Measurements from ENCODE around the gene TSHZ3. TPM values are rescaled to one million over a fixed set of nuclear protein-coding genes. Genes with fewer than 3 reads are reported as not detected.
A peak's percentile ranks its signal among the peaks of the same experiment; 100 is the strongest.

Gene TSHZ3
- total RNA-seq, 1 donor from 2014 or later: 6.1 TPM

- H3K79me2 ChIP-seq (ENCODE audit: insufficient read depth, low read length): peaks cover 87% of the 10 kb centered on the region
- peaks cover 78% of the 10 kb centered on the region for H4K20me1 ChIP-seq (ENCODE audit: insufficient read depth, low read length)
- no peak overlapping the region for H3K4me3 ChIP-seq (ENCODE audit: insufficient read depth, low read depth, low read length)
- DNase-seq (ENCODE audit: low read depth) (peak; percentile 85), FAIRE-seq (peak; percentile 68)
- TF ChIP-seq, protein P1, sequence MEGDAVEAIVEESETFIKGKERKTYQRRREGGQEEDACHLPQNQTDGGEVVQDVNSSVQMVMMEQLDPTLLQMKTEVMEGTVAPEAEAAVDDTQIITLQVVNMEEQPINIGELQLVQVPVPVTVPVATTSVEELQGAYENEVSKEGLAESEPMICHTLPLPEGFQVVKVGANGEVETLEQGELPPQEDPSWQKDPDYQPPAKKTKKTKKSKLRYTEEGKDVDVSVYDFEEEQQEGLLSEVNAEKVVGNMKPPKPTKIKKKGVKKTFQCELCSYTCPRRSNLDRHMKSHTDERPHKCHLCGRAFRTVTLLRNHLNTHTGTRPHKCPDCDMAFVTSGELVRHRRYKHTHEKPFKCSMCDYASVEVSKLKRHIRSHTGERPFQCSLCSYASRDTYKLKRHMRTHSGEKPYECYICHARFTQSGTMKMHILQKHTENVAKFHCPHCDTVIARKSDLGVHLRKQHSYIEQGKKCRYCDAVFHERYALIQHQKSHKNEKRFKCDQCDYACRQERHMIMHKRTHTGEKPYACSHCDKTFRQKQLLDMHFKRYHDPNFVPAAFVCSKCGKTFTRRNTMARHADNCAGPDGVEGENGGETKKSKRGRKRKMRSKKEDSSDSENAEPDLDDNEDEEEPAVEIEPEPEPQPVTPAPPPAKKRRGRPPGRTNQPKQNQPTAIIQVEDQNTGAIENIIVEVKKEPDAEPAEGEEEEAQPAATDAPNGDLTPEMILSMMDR (IDR thresholded peaks at IDR 0.05; ENCODE audit: insufficient read depth, low read depth, low read length): no peak
- TF ChIP-seq EZH2 (IDR thresholded peaks at IDR 0.05; ENCODE audit: insufficient read depth, low read length): no peak
- H2AFZ ChIP-seq (ENCODE audit: low read depth, low read length): no peak overlapping the region
- no peak overlapping the region for H3K27ac Mint-ChIP-seq (ENCODE audit: unreplicated experiment)
- no peak overlapping the region for H3K9ac ChIP-seq (ENCODE audit: low read length)
- peak overlapping the region; percentile 68 for H3K4me2 ChIP-seq (ENCODE audit: low read length)
- H3K9me3 ChIP-seq (ENCODE audit: insufficient read depth, low read depth, low read length): no peaks in the 10 kb centered on the region
- no peak overlapping the region for H3K4me3 Mint-ChIP-seq (ENCODE audit: unreplicated experiment)
- H3K4me1 Mint-ChIP-seq (ENCODE audit: low read depth, unreplicated experiment): peaks cover 39% of the 10 kb centered on the region
- H3K27me3 ChIP-seq (ENCODE audit: insufficient read depth, low read length): no peaks in the 10 kb centered on the region
- peaks cover 6% of the 10 kb centered on the region for H3K36me3 Mint-ChIP-seq (ENCODE audit: low read depth, unreplicated experiment)
- no peaks in the 10 kb centered on the region for H3K27me3 Mint-ChIP-seq (ENCODE audit: low read depth, unreplicated experiment)
- H3K9me3 Mint-ChIP-seq (ENCODE audit: unreplicated experiment): no peaks in the 10 kb centered on the region
- H3K4me1 ChIP-seq (ENCODE audit: insufficient read depth, low read length): peaks cover 31% of the 10 kb centered on the region
- peaks cover 4% of the 10 kb centered on the region for H3K36me3 ChIP-seq (ENCODE audit: insufficient read depth, low read length)
- peak overlapping the region; percentile 27 for H3K27ac ChIP-seq (ENCODE audit: low read depth, low read length)
Measured at GRCh38 chr19:31334101-31334848, 15.0 kb downstream of the TSHZ3 start.

DNA sequence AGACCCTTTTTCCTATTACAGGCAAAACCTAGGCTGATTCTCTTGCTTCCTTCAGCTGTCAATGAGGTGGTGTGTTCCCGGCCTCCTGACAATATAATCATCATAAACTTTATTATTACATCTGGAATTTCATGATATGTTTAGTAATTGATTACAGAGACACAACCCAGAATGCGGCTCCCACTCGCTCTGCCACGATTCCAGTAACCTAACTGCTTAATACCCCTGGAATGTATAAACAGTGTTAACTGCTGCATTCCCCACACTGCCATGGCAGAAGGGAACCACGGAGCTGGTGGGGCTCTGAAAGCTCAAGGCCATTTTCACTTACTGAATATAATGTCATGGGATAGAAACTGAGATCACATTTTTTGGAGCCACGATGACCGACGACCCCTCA is 17.1 kb downstream of the TSHZ3 start:
- peaks cover 29% of the 10 kb centered on the region for H3K4me1 Mint-ChIP-seq (ENCODE audit: low read depth, unreplicated experiment)
- H3K4me2 ChIP-seq (ENCODE audit: low read length): no peak overlapping the region
- peaks cover 76% of the 10 kb centered on the region for H4K20me1 ChIP-seq (ENCODE audit: insufficient read depth, low read length)
- H3K27me3 ChIP-seq (ENCODE audit: insufficient read depth, low read length): no peaks in the 10 kb centered on the region
- DNase-seq (ENCODE audit: low read depth) (peak; percentile 69), FAIRE-seq (no peak)
- H3K4me3 Mint-ChIP-seq (ENCODE audit: unreplicated experiment): no peak overlapping the region
- peaks cover 93% of the 10 kb centered on the region for H3K79me2 ChIP-seq (ENCODE audit: insufficient read depth, low read length)
- H3K36me3 ChIP-seq (ENCODE audit: insufficient read depth, low read length): peaks cover under 1% of the 10 kb centered on the region
- H3K27ac ChIP-seq (ENCODE audit: low read depth, low read length): no peak overlapping the region
- no peaks in the 10 kb centered on the region for H3K9me3 Mint-ChIP-seq (ENCODE audit: unreplicated experiment)
- H2AFZ ChIP-seq (ENCODE audit: low read depth, low read length): no peak overlapping the region
- TF ChIP-seq EZH2 (IDR thresholded peaks at IDR 0.05; ENCODE audit: insufficient read depth, low read length): no peak
- TF ChIP-seq, protein P1 (IDR thresholded peaks at IDR 0.05; ENCODE audit: insufficient read depth, low read depth, low read length): no peak
- no peaks in the 10 kb centered on the region for H3K9me3 ChIP-seq (ENCODE audit: insufficient read depth, low read depth, low read length)
- peaks cover 31% of the 10 kb centered on the region for H3K4me1 ChIP-seq (ENCODE audit: insufficient read depth, low read length)
- H3K4me3 ChIP-seq (ENCODE audit: insufficient read depth, low read depth, low read length): no peak overlapping the region
- H3K27me3 Mint-ChIP-seq (ENCODE audit: low read depth, unreplicated experiment): no peaks in the 10 kb centered on the region
- H3K36me3 Mint-ChIP-seq (ENCODE audit: low read depth, unreplicated experiment): peaks cover 6% of the 10 kb centered on the region
- no peak overlapping the region for H3K9ac ChIP-seq (ENCODE audit: low read length)
- H3K27ac Mint-ChIP-seq (ENCODE audit: unreplicated experiment): no peak overlapping the region

DNA sequence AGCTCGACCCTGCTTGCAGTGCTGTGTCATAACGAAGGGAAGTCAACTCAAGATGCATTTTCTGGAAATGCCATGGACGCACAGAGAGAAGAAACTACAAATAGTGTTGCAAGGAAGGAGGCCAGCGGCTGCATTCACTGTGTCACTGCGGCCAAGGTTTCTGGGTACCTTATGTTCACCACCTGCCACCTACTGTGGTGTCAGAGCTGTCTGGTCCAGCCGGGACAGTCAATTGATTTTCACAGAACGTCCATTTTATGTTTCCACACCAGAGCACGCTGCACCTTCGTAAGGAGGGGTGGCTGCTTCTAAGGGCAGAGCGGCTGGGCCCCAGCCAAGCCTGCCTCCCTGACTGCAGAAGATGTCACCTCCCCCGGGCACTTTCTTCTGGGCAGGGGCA is 17.7 kb downstream of the TSHZ3 start:
- DNase-seq (ENCODE audit: low read depth) (no peak), FAIRE-seq (no peak)
- no peaks in the 10 kb centered on the region for H3K27me3 ChIP-seq (ENCODE audit: insufficient read depth, low read length)
- Mint-ChIP-seq H3K27me3 (ENCODE audit: low read depth, unreplicated experiment) (no peaks in the 10 kb centered on the region), H3K36me3 (ENCODE audit: low read depth, unreplicated experiment) (peaks cover 6% of the 10 kb centered on the region), H3K9me3 (ENCODE audit: unreplicated experiment) (no peaks in the 10 kb centered on the region), H3K4me3 (ENCODE audit: unreplicated experiment) (no peak overlapping the region), H3K27ac (ENCODE audit: unreplicated experiment) (peak overlapping the region; percentile 11), H3K4me1 (ENCODE audit: low read depth, unreplicated experiment) (peaks cover 29% of the 10 kb centered on the region)
- H2AFZ ChIP-seq (ENCODE audit: low read depth, low read length): no peak overlapping the region
- H4K20me1 ChIP-seq (ENCODE audit: insufficient read depth, low read length): peaks cover 80% of the 10 kb centered on the region
- no peaks in the 10 kb centered on the region for H3K9me3 ChIP-seq (ENCODE audit: insufficient read depth, low read depth, low read length)
- H3K36me3 ChIP-seq (ENCODE audit: insufficient read depth, low read length): no peaks in the 10 kb centered on the region
- no peak overlapping the region for H3K27ac ChIP-seq (ENCODE audit: low read depth, low read length)
- H3K4me3 ChIP-seq (ENCODE audit: insufficient read depth, low read depth, low read length): no peak overlapping the region
- H3K4me2 ChIP-seq (ENCODE audit: low read length): no peak overlapping the region
- H3K79me2 ChIP-seq (ENCODE audit: insufficient read depth, low read length): peaks cover 97% of the 10 kb centered on the region
- no peak for TF ChIP-seq EZH2 (IDR thresholded peaks at IDR 0.05; ENCODE audit: insufficient read depth, low read length)
- TF ChIP-seq, protein P1 (IDR thresholded peaks at IDR 0.05; ENCODE audit: insufficient read depth, low read depth, low read length): no peak
- peaks cover 31% of the 10 kb centered on the region for H3K4me1 ChIP-seq (ENCODE audit: insufficient read depth, low read length)
- H3K9ac ChIP-seq (ENCODE audit: low read length): no peak overlapping the region

All from astrocyte (in vitro differentiated cells and primary cell).